Erythroblast (primary cell): ENCODE data around the gene PRSS56.

Experiments
- GATA1 ChIP-seq: IDR thresholded peaks from 2 replicates; pipeline ENCODE4 v1.6.1; 2011; ENCODE audit warnings: low read depth, mild to moderate bottlenecking, control low read depth, low read length, moderate library complexity
- POLR2A ChIP-seq: IDR thresholded peaks from 2 replicates; pipeline ENCODE4 v1.6.1; 2011; ENCODE audit warnings: mild to moderate bottlenecking, low read length

DNA sequence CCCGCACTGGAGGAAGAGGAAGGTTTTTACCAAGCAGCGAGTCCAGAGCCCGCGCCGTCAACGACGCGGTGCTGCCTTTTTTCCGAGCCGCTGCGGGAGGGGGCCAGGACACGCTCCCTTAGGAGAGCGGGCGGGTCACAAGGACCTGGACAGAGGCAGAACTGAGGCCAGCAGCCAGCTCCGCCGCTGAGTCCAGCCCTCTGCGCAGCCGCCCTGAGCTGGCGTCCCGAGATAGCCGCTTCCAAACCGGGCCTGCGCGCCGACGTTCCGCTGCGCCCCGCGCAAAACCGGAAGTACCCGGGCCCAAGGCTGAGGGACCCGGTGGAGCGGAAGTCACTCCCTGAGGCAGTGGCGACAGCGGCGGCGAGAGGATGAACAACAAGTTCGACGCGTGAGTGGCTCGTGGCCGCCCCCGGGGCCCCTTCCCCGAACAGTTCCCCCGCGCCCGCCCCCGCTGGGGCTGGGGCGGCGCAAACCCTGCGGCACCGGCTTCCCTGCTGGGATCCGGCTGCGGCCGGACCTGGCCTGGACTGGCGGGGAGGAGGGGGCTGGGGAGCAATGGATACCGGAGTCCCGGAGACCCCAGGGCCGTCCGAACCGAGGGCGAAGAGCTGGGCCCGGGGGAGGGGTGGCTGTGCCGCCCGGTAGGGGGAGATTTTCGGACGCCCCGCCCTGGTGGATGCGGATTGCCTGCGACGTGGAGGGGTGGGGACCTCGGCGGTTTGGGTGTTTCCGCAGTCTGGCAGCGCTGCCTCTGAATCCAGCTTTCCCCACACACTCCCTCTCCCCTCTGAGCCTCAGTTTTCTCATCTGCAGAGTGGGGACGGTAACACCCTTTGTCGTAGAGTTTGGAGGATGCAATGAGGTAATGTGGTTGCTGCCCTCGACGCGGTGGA lies 30.4 kb downstream of the PRSS56 start, which contains the start of the genes EIF4E2 and TIGD1:
- TF ChIP-seq POLR2A (peak; percentile 94), GATA1 (no peak)
